Endothelial cell of umbilical vein (primary cell): Measurements from ENCODE around the gene ACVR2B. TPM values are rescaled to one million over a fixed set of nuclear protein-coding genes. Genes with fewer than 3 reads are reported as not detected.

Experiments
- BruUV-seq: library from RNA; stranded (reverse); fragments of 400-500 nt; replicated peaks from 2 replicates; lab custom pipeline; 2021; lab: Mats Ljungman, UMichigan
- CTCF ChIA-PET: fragments of 300-600, 350-600 bp; sonication (Branson Sonifier 250); formaldehyde crosslinking; loops from one replicate; lab custom pipeline; 2021; ENCODE audit warnings: antibody characterized with exemption, inconsistent platforms; lab: Charles Lee
- POLR2A ChIA-PET: fragments of 300-600, 350-600 bp; sonication (Branson Sonifier 250); formaldehyde crosslinking; loops from one replicate; lab custom pipeline; 2021; ENCODE audit warnings: antibody characterized with exemption, inconsistent platforms; lab: Charles Lee
- DNase-seq: peaks from one replicate; pipeline ENCODE4 v3.0.0-alpha.2; 2011; ENCODE audit warnings: low read depth, low spot score
- FAIRE-seq: peaks from 2 replicates; lab custom pipeline; 2011; peaks lifted over from hg19 to GRCh38; lab: Jason Lieb, UNC
- H2AFZ ChIP-seq: 2 replicates; pipeline ENCODE4 v1.6.0; 2012; ENCODE audit warnings: low read depth, low read length, control low read depth, inconsistent platforms
- H3K27ac ChIP-seq: 2 replicates; pipeline ENCODE4 v1.5.1; 2011; ENCODE audit warnings: low read depth, mild to moderate bottlenecking, control low read depth, low read length, moderate library complexity; ENCODE audit not compliant: insufficient read depth
- H3K27me3 ChIP-seq, 2 experiments: 2 replicates each; pipeline versions ENCODE4 v1.6.0 to v1.6.1; 2011; ENCODE audit warnings: low read length in 2 of 2, mixed read lengths in 1 of 2; ENCODE audit not compliant: control insufficient read depth in 2 of 2, insufficient read depth in 2 of 2
- H3K36me3 ChIP-seq, 2 experiments: 2 replicates in 1 of 2; 3 replicates in 1 of 2; pipeline ENCODE4 v1.5.1; 2011; ENCODE audit warnings: low read length in 2 of 2, mild to moderate bottlenecking in 1 of 2, moderate library complexity in 1 of 2; ENCODE audit not compliant: control insufficient read depth in 2 of 2, insufficient read depth in 2 of 2; ENCODE audit errors: extremely low read depth in 1 of 2
- H3K4me1 ChIP-seq: 3 replicates; pipeline ENCODE4 v1.5.1; 2011; ENCODE audit warnings: mild to moderate bottlenecking, low read length; ENCODE audit not compliant: control insufficient read depth, insufficient read depth; ENCODE audit errors: extremely low read depth
- H3K4me2 ChIP-seq: 2 replicates; pipeline ENCODE4 v1.6.1; 2011; ENCODE audit warnings: low read length, control low read depth, mixed read lengths; ENCODE audit not compliant: insufficient read depth
- H3K4me3 ChIP-seq, 3 experiments: fragments of 200-600 bp in 1 of 3; sonication (generic), shearing (Covaris generic) in 1 of 3; replicated peaks in 1 of 3; 2 replicates each; pipeline ENCODE4 v1.5.1; 2011 to 2016; ENCODE audit warnings: control low read depth in 3 of 3, low read length in 3 of 3, mild to moderate bottlenecking in 2 of 3, inconsistent platforms in 1 of 3, low read depth in 1 of 3, moderate library complexity in 1 of 3; ENCODE audit not compliant: insufficient read depth in 1 of 3
- H3K79me2 ChIP-seq: 2 replicates; pipeline ENCODE4 v1.6.0; 2012; ENCODE audit warnings: low read length, inconsistent platforms; ENCODE audit not compliant: control insufficient read depth, insufficient read depth
- H3K9ac ChIP-seq: replicated peaks from 2 replicates; pipeline ENCODE3; 2011; ENCODE audit warnings: low read length, control low read depth; ENCODE audit not compliant: insufficient read depth; ENCODE audit errors: extremely low read depth
- H3K9me1 ChIP-seq: replicated peaks from 3 replicates; pipeline ENCODE4 v1.6.0; 2011; ENCODE audit warnings: mild to moderate bottlenecking, low read length; ENCODE audit not compliant: control insufficient read depth, insufficient read depth; ENCODE audit errors: extremely low read depth
- H3K9me3 ChIP-seq: replicated peaks from 2 replicates; pipeline ENCODE4 v1.5.1; 2012; ENCODE audit warnings: low read length, inconsistent platforms; ENCODE audit not compliant: control insufficient read depth, insufficient read depth
- H4K20me1 ChIP-seq: replicated peaks from 2 replicates; pipeline ENCODE3; 2011; ENCODE audit warnings: mild to moderate bottlenecking, low read length; ENCODE audit not compliant: control insufficient read depth, insufficient read depth; ENCODE audit errors: extremely low read depth
- CTCF ChIP-seq, 2 donors: IDR thresholded peaks; 1 replicate in 1 of 2; 2 replicates in 1 of 2; pipeline ENCODE4 v1.5.1; 2011; ENCODE audit warnings: low read length in 2 of 2, mild to moderate bottlenecking in 2 of 2, moderate library complexity in 2 of 2, control low read depth in 1 of 2, inconsistent platforms in 1 of 2, low read depth in 1 of 2; ENCODE audit not compliant: insufficient read depth in 1 of 2; ENCODE audit errors: extremely low read depth in 1 of 2
- EZH2 ChIP-seq: IDR thresholded peaks from 2 replicates; pipeline ENCODE4 v1.6.1; 2012; ENCODE audit warnings: borderline replicate concordance, low read depth, mild to moderate bottlenecking, moderate library complexity, low read length, inconsistent platforms; ENCODE audit not compliant: severe bottlenecking
- FOS ChIP-seq: IDR thresholded peaks from 2 replicates; pipeline ENCODE4 v1.6.1; 2011; ENCODE audit warnings: mild to moderate bottlenecking, low read length, moderate library complexity, borderline replicate concordance; ENCODE audit not compliant: insufficient read depth
- GATA2 ChIP-seq: IDR thresholded peaks from 2 replicates; pipeline ENCODE4 v1.7.0; 2011; ENCODE audit warnings: low read depth, mild to moderate bottlenecking, moderate library complexity, mixed read lengths, low read length; ENCODE audit not compliant: insufficient read length, insufficient read depth
- MAX ChIP-seq: IDR thresholded peaks from 2 replicates; pipeline ENCODE4 v1.6.1; 2011; ENCODE audit not compliant: insufficient read depth, insufficient read length
- MYC ChIP-seq: IDR thresholded peaks from one replicate; pipeline ENCODE4 v1.6.1; 2011; ENCODE audit warnings: mild to moderate bottlenecking, low read depth, low read length
- POLR2A ChIP-seq: IDR thresholded peaks from 2 replicates; pipeline ENCODE4 v1.6.1; 2012; ENCODE audit warnings: low read depth, mild to moderate bottlenecking, control low read depth, low read length
- POLR2AphosphoS5 ChIP-seq: IDR thresholded peaks from 2 replicates; pipeline ENCODE4 v1.6.1; 2012; ENCODE audit warnings: low read depth, mild to moderate bottlenecking, control low read depth, low read length, moderate library complexity; ENCODE audit not compliant: insufficient read depth
- dilution Hi-C: fragments of 300-500 bp; cut with MboI; formaldehyde crosslinking; loops from one replicate; pipeline ENCODE4 v1.15.0; 2019; ENCODE audit warnings: low sequenced_read_pairs; ENCODE audit not compliant: extremely low pct_ligation_motif_present
- intact Hi-C: fragments of 100-400 bp; cut with micrococcal nuclease; formaldehyde crosslinking; loops from one replicate; pipeline ENCODE4 v1.10.0; 2022
- polyA plus RNA-seq, 4 experiments: library from polyadenylated mRNA; depleted of rRNA in 3 of 4; stranded (reverse) in 3 of 4; unstranded in 1 of 4; fragments of >200 nt; gene quantifications; 2 replicates each; pipeline versions ENCODE4 v1.2.1 to v1.2.3, GENCODE V29; 2011 to 2012; ENCODE audit warnings: missing spikeins in 1 of 4
- total RNA-seq: library from RNA; stranded (reverse); gene quantifications from 2 replicates; pipeline ENCODE4 v1.2.3, GENCODE V29; 2021

Gene ACVR2B
- total and polyA plus RNA-seq, 2 donors (not counting 3 experiments of a cell fraction or from before 2014, with no cell fraction given), result 2.0 to 4.9 TPM

- Histone ChIP-seq H3K9ac (no peak overlapping the region), H3K79me2 (peaks cover 5% of the 10 kb centered on the region), H4K20me1 (peaks cover 2% of the 10 kb centered on the region), H3K27me3 (no peaks in the 10 kb centered on the region), H3K9me1 (no peaks in the 10 kb centered on the region), H3K4me2 (no peak overlapping the region), H3K4me3 (no peak overlapping the region), H3K4me1 (no peaks in the 10 kb centered on the region), H3K36me3 (no peaks in the 10 kb centered on the region), H3K9me3 (no peaks in the 10 kb centered on the region), H2AFZ (no peak overlapping the region), H3K27ac (no peak overlapping the region)
- ChIA-PET POLR2A (no interaction called here), CTCF (no interaction called here)
- FAIRE-seq (no peak), DNase-seq (no peak)
- intact Hi-C loops, result no loop called here
- TF ChIP-seq POLR2A, result no peak
- TF ChIP-seq EZH2, result no peak
- TF ChIP-seq MYC, result no peak
- TF ChIP-seq FOS, result no peak
- no peak for TF ChIP-seq GATA2
- no peak for TF ChIP-seq CTCF (IDR thresholded peaks at IDR 0.05; ENCODE audit: extremely low read depth in 1 of 2, insufficient read depth in 1 of 2, low read depth in 1 of 2, low read length in 2 of 2)
- TF ChIP-seq MAX, result no peak
- TF ChIP-seq POLR2AphosphoS5, result no peak
- BruUV-seq, result no TSS peak
- dilution Hi-C loops, result no loop called here
These were observed 5.9 kb downstream of the ACVR2B start for GRCh38 chr3:38459499-38460048.
